ENCODE results near the gene SCN4A.
"Not testable (repeated sequence)": the region's sequence is repeated elsewhere in the genome, so short reads cannot be mapped to it uniquely, and the experiment has no call there.

The SCN4A gene

DNA sequence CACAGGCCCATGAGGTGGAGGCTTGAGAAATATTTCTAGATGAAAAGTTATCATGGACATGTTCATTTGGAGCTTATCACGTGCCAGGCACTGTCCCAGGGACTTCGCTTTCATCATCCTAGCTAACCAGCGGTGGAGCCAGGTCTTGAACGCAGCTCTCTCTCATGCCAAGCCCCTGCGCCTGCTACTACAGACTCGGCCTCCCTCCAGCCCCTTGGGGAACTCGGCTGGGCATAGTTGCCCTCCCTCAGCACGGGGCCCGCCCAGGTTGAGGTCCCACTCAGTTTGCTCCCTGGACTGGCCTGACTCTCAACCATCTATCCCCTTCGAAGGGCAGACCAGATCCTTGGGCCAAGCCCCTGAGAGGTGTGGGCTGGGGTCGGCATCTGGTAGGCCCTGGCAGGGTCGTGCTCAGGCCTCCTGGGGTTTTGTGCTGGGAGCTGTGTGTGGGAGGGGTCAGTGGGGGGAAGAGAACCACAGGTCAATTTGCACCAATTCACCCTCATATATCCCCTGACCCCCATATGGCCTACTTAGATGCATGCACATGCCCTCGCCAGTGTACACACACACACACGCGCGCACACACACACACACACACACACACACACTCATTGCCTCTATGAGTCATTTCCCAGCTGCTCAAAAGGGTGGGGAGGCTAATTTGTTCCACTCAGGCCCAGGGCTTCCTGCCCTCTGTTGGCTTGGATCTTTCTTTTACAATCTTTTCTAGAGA is 12.1 kb upstream of the SCN4A start:
- peak; percentile 32 for DNase-seq

- DNase-seq, result no peak
Measured at GRCh38 chr17:63984236-63984635, 11.5 kb upstream of the SCN4A start.

GRCh38 chr17:63983320-63983719 is 10.6 kb upstream of the SCN4A start:
- DNase-seq, result no peak

- DNase-seq, result not testable (repeated sequence)
Measured at GRCh38 chr17:63982641-63983040, 9.9 kb upstream of the SCN4A start.

- no peak for DNase-seq
Measured at GRCh38 chr17:63978272-63979200, 5.8 kb upstream of the SCN4A start.

- no peak for DNase-seq
Measured at GRCh38 chr17:63976702-63977101, 4.0 kb upstream of the SCN4A start.

DNA sequence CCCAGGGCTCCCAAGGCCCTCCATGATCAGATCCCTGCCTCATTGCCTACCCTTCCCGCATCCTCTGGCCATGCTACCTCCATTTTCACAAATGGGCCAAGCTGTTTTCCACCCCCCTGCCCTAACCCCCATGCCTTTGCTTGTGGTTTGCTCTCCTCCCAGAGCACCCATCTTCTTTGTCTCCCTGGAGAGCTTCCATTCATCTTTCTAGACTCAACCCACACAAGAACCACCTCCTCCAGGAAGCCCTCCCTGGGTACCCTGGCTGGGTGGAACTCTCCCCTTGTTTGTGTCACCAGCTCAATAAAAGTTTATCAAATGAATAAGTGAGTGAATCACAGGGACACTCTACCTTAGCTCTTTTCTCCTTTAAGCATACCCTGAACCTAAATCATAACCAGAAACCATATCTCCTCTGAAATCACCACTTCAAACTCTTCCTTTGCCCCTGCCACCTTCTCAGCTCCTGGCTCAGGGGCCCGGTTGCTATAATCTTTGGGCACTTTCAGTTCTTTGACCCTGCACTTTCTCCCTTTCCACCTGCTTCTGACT is 2.9 kb upstream of the SCN4A start:
- DNase-seq, result no peak

GRCh38 chr17:63974594-63975192 is 2.0 kb upstream of the SCN4A start:
- DNase-seq, result no peak

DNA sequence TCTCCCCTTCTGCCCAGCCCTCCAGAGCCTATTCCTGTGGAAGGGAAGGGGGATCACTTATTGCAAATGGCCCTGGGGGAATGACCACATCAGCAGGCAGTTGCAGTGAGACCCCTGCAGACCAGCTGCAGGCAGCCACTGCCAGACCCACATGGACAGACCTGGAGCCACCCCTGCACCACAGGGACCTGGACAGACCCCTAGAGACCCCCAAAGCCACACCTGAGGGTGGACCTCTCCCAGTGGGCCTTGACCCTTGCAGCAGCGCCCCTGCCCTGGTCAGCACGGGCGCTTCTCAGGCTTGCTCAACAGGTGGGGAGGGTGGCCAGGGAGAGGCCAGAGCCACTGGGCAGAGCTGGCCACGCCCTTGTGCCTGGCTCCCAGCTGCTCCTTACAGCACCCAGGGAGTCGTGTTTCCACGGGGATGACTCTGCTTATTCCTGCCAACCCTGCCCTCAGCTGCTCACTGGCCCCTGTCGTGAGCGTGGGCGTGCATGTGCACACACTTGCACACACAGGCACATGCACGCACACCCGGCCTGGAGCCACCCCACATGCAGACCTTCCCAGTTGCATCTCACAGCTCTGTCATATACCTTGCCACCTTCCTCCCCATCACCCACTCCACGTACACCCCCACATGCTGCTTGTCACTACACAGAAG is 1.3 kb upstream of the SCN4A start:
- DNase-seq, result no peak

GRCh38 chr17:63973247-63973646 is 529 bp upstream of the SCN4A start:
- no peak for DNase-seq

- no peak for DNase-seq
Measured at GRCh38 chr17:63969278-63969677, 3.4 kb downstream of the SCN4A start.

- DNase-seq, result no peak
Measured at GRCh38 chr17:63967953-63968352, 4.8 kb downstream of the SCN4A start.

- DNase-seq, result no peak
Measured at GRCh38 chr17:63966646-63967264, 6.0 kb downstream of the SCN4A start.

- no peak for DNase-seq
Measured at GRCh38 chr17:63963123-63963522, 9.6 kb downstream of the SCN4A start.

- no peak for DNase-seq
Measured at GRCh38 chr17:63962298-63962744, 10.4 kb downstream of the SCN4A start.

- DNase-seq, result peak; percentile 34
Measured at GRCh38 chr17:63961355-63962212, 11.1 kb downstream of the SCN4A start.

DNA sequence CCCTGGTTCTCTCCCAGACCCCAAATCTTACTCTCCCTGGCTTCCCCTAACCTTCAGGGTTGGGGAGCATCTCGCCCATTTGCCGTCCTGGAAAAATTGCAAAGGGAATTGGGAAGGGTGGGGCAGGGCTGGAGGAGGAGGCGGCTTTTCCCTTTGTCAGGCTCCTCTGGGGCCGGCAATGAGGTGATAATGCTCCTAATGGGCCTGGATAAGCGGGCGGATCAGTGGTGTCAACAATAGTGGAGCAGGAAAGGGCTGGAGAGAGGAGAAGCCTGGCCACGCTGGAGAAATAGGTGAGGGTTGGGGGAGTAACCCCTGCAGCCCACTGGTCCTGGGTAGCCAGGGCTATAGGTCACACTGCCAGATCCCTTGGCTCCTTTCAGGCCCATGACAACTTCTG is 12.3 kb downstream of the SCN4A start:
- no peak for DNase-seq

GRCh38 chr17:63960006-63960405 is 12.7 kb downstream of the SCN4A start:
- no peak for DNase-seq

GRCh38 chr17:63956296-63956920 is 16.3 kb downstream of the SCN4A start:
- no peak for DNase-seq

DNA sequence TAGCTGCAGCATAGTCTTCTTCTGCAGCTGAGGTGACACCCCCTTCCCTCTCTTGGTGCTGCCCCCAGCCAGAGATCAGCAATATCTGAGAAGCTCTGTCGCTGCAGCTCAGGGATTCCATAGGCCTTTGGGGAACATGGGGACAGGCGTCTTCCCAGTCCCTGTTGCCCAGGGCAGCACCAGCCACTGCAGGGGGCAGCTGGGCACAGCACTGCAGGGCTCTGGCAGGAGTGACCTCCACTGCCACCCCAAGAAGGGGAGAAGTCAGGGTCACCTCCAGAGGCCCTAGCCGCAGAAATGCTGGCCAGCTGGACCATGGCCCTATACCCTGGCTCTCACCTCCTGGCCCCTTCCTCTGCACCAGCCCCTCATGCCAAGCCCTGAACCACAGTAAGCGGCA is 16.9 kb downstream of the SCN4A start:
- no peak for DNase-seq

DNA sequence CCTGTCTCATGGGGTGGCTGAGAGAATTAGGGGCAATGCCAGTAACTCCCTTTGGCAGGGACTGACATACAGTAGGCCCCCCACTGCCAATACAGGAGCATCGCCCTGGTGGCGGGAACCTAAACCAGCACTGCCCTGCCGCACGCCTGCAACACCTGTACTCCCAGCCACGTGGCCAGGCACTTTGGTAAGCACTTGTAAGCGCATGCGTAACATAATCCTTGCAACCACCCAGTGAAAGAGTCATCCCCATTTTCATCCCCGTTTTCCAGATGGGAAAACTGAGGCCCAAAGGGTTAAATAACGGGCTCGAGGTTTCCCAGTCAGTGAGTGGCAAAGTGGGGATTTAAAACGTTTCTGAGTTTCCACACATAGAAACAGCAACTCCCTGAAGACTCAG is 17.5 kb downstream of the SCN4A start:
- no peak for DNase-seq

Data from stimulated activated CD4-positive, alpha-beta T cell treated with anti-CD3 and anti-CD28 coated beads, Interleukin-12 subunit alpha, Interleukin-12 subunit beta, amount 100 ng/mL, for 4 hours (primary cell).